Left renal cortex interstitium (tissue), 4 donors: ENCODE data around the gene DSC3. TPM values are rescaled to one million over a fixed set of nuclear protein-coding genes. Genes with fewer than 3 reads are reported as not detected.

ENCODE experiments used
- DNase-seq, 4 donors: peaks; one replicate each; pipeline ENCODE4 v3.0.0-alpha.2; 2013; ENCODE audit warnings: low read depth in 4 of 4, low spot score in 2 of 4, missing footprints in 1 of 4
- polyA plus RNA-seq, 4 donors: library from polyadenylated mRNA; unstranded; fragments of 120-200 nt; gene quantifications; one replicate each; pipeline ENCODE4 v1.2.1, GENCODE V29; 2013; ENCODE audit not compliant: insufficient read length in 4 of 4

DSC3 gene
- 1 to 10 TPM; 1.4 to 3.6 (median 2.5) TPM for polyA plus RNA-seq

- DNase-seq: peak in 2 of 4 donors; percentile 22 to 36
Measured at GRCh38 chr18:31042406-31043181, at the start of gene DSC3. DSC3 (minus strand) TSS chr18:31042742; CDS start chr18:31042660, 82 bp downstream.

DNA sequence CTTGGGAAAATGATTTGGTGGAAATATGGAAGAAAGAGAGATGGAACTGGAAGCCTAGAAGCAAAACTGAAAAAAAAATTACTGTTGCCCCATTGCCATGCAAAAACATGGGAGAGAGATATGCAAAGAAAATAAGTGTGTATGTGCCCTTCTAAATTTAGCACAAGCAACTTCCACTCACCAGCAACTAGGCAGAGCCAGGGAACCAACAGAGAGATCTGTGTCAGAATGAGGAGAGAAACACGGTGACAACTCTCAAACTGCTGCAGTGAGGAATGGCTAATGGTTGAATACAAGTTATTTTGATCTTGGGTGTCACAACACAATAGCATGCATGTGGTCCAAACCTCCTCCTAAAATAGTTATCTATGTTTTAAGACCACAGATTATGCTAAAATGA is 48.8 kb upstream of the DSC3 start:
- no peak for DNase-seq

- no peak for DNase-seq
Measured at GRCh38 chr18:31088532-31088931, 46.0 kb upstream of the DSC3 start.

DNA sequence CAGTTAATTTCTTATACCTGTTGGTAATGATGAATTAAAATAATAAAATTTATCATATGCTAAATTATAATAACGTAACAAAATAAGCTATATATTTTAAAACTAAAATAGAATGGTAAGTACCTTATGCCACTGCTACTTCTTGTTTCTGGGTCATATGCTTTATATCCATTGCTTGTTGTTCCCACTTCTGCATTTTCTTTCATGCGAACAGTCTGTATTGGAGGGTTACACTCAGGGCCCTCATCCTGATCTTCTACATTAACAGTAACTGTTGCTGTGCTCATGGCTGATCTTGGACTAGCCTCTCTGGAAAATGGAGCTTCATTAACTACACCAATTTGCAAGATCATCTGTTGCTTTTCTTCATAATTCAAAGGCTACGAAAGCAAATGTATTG is 37.4 kb upstream of the DSC3 start:
- no peak for DNase-seq

DNA sequence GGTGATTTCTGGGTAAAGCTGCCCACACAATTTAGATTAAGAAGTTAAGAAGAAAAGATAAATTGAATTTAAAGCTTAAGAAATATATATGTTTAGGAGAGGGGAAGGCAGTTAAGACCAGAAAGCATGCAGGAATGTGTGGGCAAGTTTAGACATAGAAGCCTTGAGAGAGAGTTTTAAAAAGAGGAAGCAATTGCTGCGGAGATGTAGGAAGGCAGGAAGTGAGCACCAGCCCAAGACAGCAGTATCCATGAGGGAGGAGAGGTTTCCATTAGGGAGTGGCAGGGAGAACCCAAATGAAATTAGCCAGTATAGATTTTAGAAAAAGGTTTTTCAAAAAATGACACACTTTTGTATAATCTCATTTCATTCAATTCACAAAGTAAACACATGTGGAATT is 35.3 kb upstream of the DSC3 start:
- DNase-seq: no peak

GRCh38 chr18:31072175-31072574 is 29.6 kb upstream of the DSC3 start:
- DNase-seq: no peak

DNA sequence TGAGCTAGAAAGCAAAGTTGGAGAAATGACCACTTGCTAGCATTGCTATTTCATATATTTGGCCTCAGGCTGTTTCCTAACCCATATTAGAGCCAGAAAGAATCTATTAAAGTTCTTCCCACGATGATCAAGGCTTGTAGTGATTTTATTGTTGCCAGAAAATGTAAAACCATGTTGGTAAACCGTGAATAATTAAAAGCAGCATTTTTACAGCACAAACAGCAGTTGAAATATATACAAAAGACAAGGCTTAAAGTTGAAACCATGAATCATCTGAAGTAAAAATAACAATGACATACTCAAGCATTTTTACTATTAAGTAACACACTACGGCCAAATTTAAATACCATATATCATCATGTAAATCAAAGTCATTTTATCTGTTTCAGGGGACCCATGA is 27.7 kb upstream of the DSC3 start:
- DNase-seq: no peak

- DNase-seq: no peak
Measured at GRCh38 chr18:31066266-31066665, 23.7 kb upstream of the DSC3 start.

DNA sequence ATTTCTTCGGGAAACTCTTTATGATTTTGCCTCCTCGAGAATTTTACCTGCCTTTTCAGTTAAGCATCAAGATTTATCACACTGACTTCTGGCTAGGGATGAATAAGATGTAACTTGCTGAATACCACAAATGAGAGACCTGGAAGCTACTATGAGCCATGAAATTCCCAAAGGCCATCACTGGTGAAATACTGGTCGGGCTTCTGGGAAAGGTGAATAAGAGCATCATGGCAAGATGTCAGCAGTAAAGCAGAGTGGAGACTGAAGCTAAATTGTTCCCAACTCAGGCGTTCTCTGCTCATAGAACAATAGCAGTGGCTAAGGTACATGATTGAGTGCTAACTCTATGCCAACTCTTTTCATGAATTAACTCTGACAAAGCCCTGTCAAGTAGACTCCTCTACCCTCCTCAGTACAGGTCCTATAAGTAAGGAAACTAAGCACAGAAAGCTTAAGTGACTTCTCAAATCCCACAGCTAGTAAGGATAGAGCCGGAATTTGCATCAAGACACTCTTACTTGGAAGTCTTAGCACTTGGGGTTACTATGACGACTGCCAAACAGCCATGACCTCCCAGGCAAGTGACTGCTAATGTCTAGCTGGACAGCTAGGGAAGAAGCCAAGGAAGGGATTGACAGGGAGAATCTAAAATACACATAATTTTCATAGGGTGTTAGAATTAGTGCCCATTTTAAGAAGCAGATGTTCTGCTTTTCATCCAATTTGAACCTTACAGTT is 22.7 kb upstream of the DSC3 start:
- DNase-seq: no peak

GRCh38 chr18:31064130-31064529 is 21.6 kb upstream of the DSC3 start:
- no peak for DNase-seq

DNA sequence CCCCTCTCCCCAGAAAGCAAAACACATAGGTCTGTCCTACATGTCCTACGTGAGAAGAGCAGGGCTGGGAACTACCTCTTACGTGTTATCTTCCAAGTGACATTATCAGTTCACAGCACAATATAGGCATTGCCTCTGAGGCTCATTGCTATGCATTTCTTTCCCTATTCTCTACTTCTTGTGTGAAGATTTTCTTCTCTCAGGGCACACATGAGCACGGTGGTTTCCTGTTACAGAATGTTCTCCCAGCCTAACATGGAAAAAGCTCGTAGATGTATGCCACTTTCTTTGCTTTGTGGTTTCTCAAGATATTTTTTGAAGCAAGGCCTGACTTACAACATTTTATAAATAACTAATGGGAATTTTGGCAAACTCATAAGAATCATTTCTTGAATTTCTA is 19.4 kb upstream of the DSC3 start:
- no peak for DNase-seq

- DNase-seq: no peak
Measured at GRCh38 chr18:31058897-31059296, 16.4 kb upstream of the DSC3 start.

DNA sequence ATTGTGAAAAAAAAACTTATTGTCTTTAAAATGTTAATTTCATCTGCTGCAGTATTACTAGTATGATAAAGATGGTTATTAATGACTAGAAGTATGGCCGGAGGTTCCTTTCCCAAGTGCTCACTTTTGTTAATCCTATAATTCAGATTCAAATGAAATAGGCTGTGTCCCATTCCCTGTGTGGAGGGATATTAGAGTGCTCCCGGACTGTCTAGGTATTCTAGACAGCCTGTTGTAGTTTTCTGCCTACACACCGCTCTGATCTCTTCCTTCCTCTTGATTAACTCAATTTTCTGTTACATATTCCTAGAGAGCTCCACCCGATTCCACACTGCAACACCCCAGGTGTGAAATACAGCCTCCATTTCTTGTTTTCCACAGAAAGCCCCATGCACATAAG is 15.4 kb upstream of the DSC3 start:
- DNase-seq: no peak

DNA sequence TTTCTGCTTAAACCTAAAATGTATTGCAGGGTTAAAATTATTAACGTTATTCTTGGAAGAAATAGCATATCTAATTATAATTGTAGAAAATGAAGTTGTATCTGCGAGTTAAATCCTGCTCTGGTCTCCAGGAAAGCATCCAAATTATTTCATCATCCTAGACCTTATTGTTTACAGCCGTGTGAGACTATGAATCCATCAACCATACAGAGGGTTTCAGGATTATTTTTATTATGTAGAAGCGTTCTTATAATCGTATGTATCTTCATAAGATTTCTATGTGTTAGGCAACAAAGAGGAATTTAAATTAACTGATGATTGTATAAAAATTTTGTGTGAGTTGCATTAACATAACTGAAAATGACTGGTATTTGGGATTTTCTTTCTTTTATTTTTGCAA is 14.5 kb upstream of the DSC3 start:
- no peak for DNase-seq

DNA sequence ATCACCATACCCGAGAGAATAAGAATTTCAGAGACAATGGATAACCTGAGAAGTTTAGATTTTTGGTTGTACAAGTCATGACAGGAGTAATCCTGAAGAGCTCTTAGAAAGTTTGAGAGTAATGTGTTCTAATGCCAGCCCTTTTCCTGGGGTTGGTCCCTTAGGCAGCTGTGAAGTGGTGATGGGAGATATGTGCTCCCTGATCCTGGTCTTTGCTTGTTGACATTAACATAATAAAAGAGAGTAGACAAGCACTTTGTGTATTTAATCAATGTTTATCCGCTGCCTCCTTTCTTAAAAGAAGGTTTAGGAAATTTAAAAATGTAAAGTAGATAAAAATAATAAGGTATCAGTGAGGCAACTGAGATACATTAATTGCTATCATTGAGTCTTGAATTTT is 13.8 kb upstream of the DSC3 start:
- DNase-seq: no peak

DNA sequence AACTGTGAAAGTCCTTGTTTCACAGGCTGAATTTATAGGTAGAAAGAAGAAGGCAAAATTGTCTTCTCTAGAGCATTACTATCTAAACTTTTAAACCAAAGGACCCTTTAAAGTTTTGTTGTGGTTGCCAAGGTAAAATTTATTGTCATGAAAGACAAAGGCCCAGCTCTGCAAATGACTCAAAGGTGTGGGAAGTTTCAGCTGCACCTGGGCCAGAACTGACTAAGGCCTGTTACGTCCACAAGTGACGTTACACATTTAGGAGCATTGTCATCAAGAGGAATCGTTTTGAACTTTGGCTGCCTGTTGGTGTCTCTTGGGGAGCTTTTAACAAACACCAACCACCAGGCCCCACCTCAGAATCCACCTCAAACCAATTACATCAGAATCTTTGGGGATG is 8.1 kb upstream of the DSC3 start:
- no peak for DNase-seq

DNA sequence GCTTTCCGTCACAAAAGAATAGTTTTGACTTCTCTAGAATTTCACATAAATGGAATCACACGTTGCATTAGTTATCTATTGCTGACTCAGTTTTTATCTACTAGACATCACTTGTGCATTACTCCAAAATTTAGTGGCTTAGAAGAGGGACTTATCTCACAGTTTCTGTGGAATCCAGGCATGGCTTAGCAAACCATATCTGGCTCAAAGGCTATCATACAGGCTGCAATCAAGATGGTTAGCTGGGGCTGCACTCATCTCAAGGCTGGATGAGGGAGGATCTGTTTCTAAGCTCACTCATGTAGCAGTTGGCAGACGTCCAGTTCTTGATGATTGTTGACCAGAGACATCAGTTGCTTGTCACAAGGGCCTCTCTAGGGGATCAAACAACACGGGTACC is 6.6 kb upstream of the DSC3 start:
- no peak for DNase-seq

GRCh38 chr18:31048216-31048615 is 5.7 kb upstream of the DSC3 start:
- no peak for DNase-seq

DNA sequence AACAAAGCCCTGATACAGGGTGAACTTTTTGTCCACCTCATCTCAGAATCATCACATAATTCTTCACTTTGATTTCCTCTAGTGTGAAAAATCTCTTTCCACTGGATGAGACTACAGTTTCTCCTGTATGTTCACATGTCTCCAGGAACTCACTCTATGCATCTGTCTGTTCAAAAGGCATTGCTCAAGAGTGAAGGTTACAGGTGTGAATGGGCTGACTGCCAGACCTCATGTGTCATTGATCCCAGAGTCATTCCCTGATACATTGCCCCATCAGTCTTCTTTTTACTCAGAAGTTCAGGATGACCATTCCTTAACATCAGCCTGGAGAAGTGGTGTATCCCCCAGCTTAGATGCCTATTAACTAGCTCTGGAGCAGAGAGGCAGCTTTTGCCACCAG is 4.4 kb upstream of the DSC3 start:
- no peak for DNase-seq

DNA sequence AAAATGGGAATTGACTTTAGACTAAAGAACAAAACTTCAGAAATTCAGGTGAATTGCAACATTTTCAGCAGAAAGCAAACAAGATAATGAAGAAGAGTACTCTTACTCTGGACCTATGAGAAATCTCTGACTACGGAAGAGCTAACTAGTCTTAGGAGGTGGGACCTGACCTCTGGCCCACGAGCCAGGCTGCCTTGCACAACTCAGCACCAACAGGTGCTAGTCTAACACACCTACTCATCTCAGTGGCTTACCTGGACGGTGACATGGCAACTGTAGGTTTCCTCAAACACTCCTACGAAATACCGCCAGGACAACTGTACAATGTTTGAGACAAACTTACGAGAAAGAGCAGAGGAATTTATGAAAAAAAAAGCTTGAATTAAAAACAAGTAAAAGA is 3.1 kb upstream of the DSC3 start:
- DNase-seq: no peak

DNA sequence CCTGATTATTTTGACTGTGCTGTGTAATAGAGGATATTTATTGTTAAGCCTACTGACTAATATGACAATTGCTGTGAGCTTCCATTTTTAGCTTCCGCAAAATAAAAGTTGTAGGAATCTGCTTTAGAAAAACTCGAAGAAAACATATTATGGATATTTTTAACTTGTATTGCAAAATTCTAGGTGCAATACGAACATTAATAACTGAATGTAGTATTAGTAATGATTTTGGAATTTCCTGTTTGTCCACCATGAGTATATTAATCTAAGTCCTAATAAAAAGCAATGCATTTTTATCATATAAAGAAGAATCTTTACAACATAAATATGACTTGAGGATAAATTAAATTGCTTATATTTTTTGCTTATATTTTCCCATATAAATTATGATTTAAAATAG is 2.4 kb upstream of the DSC3 start:
- no peak for DNase-seq

- DNase-seq: no peak
Measured at GRCh38 chr18:31043709-31044108, 1.2 kb upstream of the DSC3 start.
